Right lobe of liver (tissue), 6 donors: Measurements from ENCODE around the gene NDUFS8. TPM values are rescaled to one million over a fixed set of nuclear protein-coding genes. Genes with fewer than 3 reads are reported as not detected.
A peak's percentile ranks its signal among the peaks of the same experiment; 100 is the strongest.
"Not testable (repeated sequence)": the region's sequence is repeated elsewhere in the genome, so short reads cannot be mapped to it uniquely, and the experiment has no call there.

Experiments used
- ATAC-seq, 4 donors: fragments of 200-7000 bp; cut with Tn5 transposase; one replicate each; pipeline ENCODE4 v1.9.1; 2020; ENCODE audit warnings: mild to moderate bottlenecking in 4 of 4, moderate library complexity in 4 of 4
- DNase-seq, 3 donors: peaks; one replicate each; pipeline ENCODE4 v3.0.0-alpha.2; 2020
- H3K27ac ChIP-seq, 3 donors: fragments of 200-600 bp; one replicate each; pipeline ENCODE4 v1.8.0; 2022
- H3K27me3 ChIP-seq, 2 donors: fragments of 200-600 bp; one replicate each; pipeline ENCODE4 v1.8.0; 2022
- H3K36me3 ChIP-seq, 4 donors: fragments of 200-600 bp; sonication (generic) in 1 of 4; one replicate each; pipeline versions ENCODE4 v1.5.1 to v1.8.0; 2017 to 2022; ENCODE audit warnings: control low read depth in 1 of 4
- H3K4me1 ChIP-seq, 4 donors: fragments of 200-600 bp; sonication (generic) in 1 of 4; one replicate each; pipeline versions ENCODE4 v1.5.1 to v1.8.0; 2017 to 2022; ENCODE audit warnings: control low read depth in 1 of 4
- H3K4me3 ChIP-seq, 3 donors: fragments of 200-600 bp; one replicate each; pipeline ENCODE4 v1.8.0; 2022
- H3K9me3 ChIP-seq, 4 donors: fragments of 200-600 bp; sonication (generic) in 1 of 4; one replicate each; pipeline versions ENCODE4 v1.5.1 to v1.8.0; 2017 to 2022; ENCODE audit warnings: control low read depth in 1 of 4
- POLR2A ChIP-seq: fragments of 450-650 bp; IDR thresholded peaks from one replicate; pipeline ENCODE4 v1.6.1; 2017; ENCODE audit warnings: antibody characterized with exemption, mild to moderate bottlenecking
- whole genome bisulfite sequencing: methylation state at CpG from one replicate; pipeline ENCODE4 v1.1.6; 2018; ENCODE audit warnings: low coverage, low lambda C conversion rate; ENCODE audit not compliant: insufficient coverage; ENCODE audit errors: missing lambda C conversion rate; 5-methylcytosine and 5-hydroxymethylcytosine counted together
- intact Hi-C, 2 donors: fragments of 100-400 bp; cut with DNase I; formaldehyde crosslinking; loops; one replicate each; pipeline versions ENCODE4 v1.11.2 to v1.14.1; 2022
- total RNA-seq, 6 experiments: library from RNA; depleted of rRNA in 2 of 6; stranded (reverse); fragments of >200 nt in 2 of 6; fragmentation: NEBNext Ultra II Directional in 3 of 6; extraction: Animal tissue kit (Norgen Biotek cat#: 25700) in 3 of 6; gene quantifications; one replicate each; pipeline versions ENCODE4 v1.1.0 to v1.2.4, GENCODE V29; 2016 to 2023
- TF ChIP-seq, protein P1 (sequence below), 4 donors: fragments of 200-600 bp in 3 of 4; fragments of 450-650 bp in 1 of 4; IDR thresholded peaks; one replicate each; pipeline versions ENCODE4 v1.5.1 to v1.8.0; 2016 to 2022; ENCODE audit warnings: antibody characterized with exemption in 4 of 4, mild to moderate bottlenecking in 2 of 4
- donor health status: DM: no; HTN: yes; CAD: no.
- donor health status: DM: no; HTN: no; CAD: no.
- donor health status: DM: no; HTN: no; CAD: no.
- donor health status: DM: no; HTN: yes; CAD: no.
- donor health status: DM: no; HTN: yes; CAD: no.

Gene NDUFS8
- total RNA-seq, 6 experiments from 2014 or later = 61.9 to 159 (median 88.4) TPM

DNA sequence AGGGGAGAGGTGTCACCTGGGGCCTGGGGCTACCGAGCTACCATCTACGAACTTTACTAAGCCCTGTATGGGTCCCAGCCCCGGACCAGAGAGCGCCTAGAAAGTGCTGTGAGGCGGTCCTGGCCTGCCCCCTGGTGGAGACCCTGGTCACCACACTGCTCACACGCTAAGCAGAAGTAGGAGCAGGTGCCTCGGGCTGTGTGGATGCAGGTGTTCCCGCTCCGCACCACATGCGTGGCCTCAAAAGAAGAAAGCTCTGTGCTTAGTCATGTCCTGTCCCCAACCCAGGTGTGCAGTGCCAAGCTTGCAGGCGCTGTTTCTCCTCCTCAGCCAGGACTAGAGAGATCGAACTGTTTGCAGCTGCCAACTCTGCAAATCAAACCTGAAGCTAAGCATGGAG, 36.7 kb upstream of the NDUFS8 start:
- ATAC-seq, H3K4me3 ChIP-seq, H3K27ac ChIP-seq, H3K4me1 ChIP-seq, H3K27me3 ChIP-seq, H3K9me3 ChIP-seq, intact Hi-C loops, H3K36me3 ChIP-seq, DNase-seq: not testable (repeated sequence)
- WGBS = no CpG with 5 or more reads among the region's 12 CpGs
- TF ChIP-seq, protein P1, sequence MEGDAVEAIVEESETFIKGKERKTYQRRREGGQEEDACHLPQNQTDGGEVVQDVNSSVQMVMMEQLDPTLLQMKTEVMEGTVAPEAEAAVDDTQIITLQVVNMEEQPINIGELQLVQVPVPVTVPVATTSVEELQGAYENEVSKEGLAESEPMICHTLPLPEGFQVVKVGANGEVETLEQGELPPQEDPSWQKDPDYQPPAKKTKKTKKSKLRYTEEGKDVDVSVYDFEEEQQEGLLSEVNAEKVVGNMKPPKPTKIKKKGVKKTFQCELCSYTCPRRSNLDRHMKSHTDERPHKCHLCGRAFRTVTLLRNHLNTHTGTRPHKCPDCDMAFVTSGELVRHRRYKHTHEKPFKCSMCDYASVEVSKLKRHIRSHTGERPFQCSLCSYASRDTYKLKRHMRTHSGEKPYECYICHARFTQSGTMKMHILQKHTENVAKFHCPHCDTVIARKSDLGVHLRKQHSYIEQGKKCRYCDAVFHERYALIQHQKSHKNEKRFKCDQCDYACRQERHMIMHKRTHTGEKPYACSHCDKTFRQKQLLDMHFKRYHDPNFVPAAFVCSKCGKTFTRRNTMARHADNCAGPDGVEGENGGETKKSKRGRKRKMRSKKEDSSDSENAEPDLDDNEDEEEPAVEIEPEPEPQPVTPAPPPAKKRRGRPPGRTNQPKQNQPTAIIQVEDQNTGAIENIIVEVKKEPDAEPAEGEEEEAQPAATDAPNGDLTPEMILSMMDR (IDR thresholded peaks at IDR 0.05) = peak; percentile 28 to 55 (median 53)

DNA sequence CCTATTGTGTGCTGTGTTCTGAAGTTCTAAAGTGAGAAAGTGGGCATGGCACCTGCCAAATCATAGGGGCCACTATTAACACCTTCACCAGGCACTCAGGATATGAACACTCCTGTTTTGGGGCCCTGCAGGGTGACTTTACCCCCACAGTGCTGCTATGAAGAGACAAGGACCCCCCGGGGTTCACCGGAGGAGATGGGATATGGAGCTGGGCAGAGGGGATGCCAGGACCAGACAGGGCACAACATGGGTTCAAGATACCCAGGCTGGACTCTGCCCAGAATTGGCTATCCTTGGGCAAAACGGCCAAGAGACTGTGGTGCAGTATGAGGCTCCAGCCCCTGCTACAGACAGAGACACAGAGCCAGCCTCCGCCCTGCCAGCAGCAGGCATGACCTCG, 36.1 kb upstream of the NDUFS8 start:
- DNase-seq, H3K4me1 ChIP-seq, H3K4me3 ChIP-seq, ATAC-seq, intact Hi-C loops, H3K27ac ChIP-seq, H3K27me3 ChIP-seq, H3K36me3 ChIP-seq, H3K9me3 ChIP-seq: not testable (repeated sequence)
- 82% methylated on average over 2 of the region's 5 CpGs for WGBS

DNA sequence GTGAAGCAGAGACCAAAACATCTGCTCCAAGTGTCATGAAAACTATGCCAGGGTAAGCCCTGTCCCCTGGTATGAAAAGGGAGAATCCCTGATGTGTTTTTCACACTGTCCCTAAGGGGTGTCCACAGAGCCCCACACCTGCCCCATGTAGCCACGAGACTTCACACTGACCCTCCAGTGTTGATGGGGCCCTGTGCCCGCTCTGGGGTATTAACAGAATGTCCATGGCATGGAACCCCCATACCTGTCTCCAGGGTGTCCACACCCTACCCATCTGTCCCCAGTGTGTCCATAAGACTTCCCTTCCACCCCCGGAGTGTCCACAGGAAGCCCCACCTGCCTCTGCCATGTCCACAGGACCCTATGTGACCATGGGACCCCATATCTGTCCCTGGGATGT, 35.4 kb upstream of the NDUFS8 start:
- intact Hi-C loops = not testable (repeated sequence)

DNA sequence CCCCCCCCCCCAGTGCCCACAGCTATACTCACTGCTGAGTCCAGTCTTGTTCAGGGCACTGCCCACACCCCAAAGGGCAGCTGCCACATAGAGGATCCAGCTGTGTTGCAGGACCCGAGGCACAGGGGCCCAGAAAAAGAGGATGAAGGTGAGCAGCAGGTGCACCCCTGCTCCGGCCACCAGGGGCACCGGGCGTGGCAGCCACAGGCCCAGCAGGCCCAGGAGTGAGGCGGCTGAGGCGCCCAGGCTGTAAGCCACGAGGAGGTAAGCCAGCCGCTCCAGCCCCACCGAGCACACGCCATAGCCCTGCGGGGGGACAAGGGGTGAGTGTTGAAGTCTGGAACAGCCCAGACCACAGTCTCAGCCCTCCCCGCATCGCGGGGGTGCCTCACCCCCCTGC, 34.9 kb upstream of the NDUFS8 start:
- H3K4me3 ChIP-seq, H3K4me1 ChIP-seq, H3K9me3 ChIP-seq, DNase-seq, H3K27ac ChIP-seq, H3K36me3 ChIP-seq, H3K27me3 ChIP-seq, ATAC-seq, intact Hi-C loops: not testable (repeated sequence)
- no CpG with 5 or more reads among the region's 14 CpGs for WGBS

More for the DNA sequence above, 35.4 kb upstream of the NDUFS8 start:
- not testable (repeated sequence) for DNase-seq, H3K27ac ChIP-seq, H3K4me3 ChIP-seq, H3K9me3 ChIP-seq, H3K4me1 ChIP-seq, H3K36me3 ChIP-seq, H3K27me3 ChIP-seq, ATAC-seq
- 100% methylated on average over 1 of the region's 3 CpGs for WGBS

DNA sequence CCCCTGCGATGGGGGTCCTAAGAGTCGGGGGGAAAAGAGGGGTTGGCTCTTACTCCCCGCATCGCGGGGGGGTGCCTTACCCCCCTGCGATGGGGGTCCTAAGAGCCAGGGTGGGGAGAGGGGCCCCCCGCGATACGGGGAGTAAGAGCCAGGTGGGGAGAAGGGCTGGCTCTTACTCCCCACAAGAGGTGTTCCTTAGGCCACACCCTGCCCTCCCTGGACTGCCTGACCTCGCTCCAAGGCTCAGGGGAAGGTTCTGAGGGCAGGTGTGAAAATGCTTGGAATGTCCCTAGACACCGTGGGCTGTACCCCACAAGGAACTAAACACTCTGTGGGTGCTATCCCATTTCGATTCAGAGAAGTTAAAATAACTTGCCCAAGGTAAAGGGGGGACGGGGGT, 34.4 kb upstream of the NDUFS8 start:
- Histone ChIP-seq H3K4me3 (no peak overlapping the region), H3K27ac (no peak overlapping the region), H3K9me3 (no peaks in the 10 kb centered on the region), H3K36me3 (no peaks in the 10 kb centered on the region), H3K27me3 (no peaks in the 10 kb centered on the region), H3K4me1 (no peaks in the 10 kb centered on the region)
- no peak for ATAC-seq
- no peak for DNase-seq
- intact Hi-C loops = no loop called here
- 84% methylated on average over 4 of the region's 13 CpGs for WGBS
- TF ChIP-seq, protein P1 (IDR thresholded peaks at IDR 0.05) = no peak
- no peak for TF ChIP-seq POLR2A

DNA sequence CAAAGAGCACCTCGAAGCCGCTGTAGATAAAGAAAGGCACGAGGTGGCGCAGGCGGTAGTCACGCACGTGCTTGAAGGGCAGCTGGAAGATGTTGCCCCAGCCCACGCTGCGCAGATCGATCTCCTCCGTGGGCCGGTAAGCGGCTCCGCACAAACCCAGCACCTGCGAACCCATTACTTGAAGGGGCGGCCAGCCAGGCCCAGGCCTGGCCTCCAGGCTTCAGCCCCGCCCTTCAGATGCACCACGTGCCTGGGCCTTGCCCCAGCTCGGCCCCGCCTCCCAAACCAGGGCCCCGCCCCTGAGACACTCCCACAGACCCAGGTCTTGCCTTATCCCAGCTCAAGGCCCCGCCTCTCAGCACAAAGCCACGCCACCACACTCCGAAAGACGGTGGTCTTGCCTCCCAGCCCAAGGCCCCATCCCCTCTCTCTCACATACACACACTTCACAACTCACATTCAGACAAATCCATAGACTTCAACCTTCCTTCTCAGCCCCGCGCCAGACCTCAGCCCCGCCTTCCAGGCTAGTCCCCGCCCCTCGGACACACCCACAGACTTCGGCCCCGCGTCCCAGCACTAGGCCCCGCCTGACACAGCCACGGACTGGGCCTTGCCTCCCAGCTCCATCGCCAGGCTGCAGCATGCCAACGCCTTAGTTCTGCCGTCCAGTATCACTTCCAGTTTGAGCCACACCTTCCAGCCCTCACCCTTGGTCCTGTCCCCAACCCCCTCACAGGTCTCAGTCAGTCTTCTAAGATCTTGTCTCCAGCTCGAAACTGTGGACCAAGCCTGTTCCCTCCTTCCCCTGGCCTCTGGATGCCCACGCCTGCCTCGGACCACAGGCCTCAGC, 33.6 kb upstream of the NDUFS8 start:
- H3K4me3 ChIP-seq = no peak overlapping the region
- peak; percentile 76 to 85 (median 81) for ATAC-seq
- H3K9me3 ChIP-seq = no peaks in the 10 kb centered on the region
- H3K27ac ChIP-seq = no peak overlapping the region
- no peaks in the 10 kb centered on the region for H3K27me3 ChIP-seq
- TF ChIP-seq, protein P1 (IDR thresholded peaks at IDR 0.05) = no peak
- TF ChIP-seq POLR2A = no peak
- intact Hi-C loops = no loop called here
- DNase-seq = peak in 1 of 3 donors; percentile 70
- 54% methylated on average over 17 of the region's 41 CpGs for WGBS
- H3K36me3 ChIP-seq = no peaks in the 10 kb centered on the region
- H3K4me1 ChIP-seq = no peaks in the 10 kb centered on the region
